DOHH2 (cell line): Measurements from ENCODE around the gene GDNF.

Source experiments
- H3F3A ChIP-seq: fragments of 200-600 bp; sonication (generic), shearing (Covaris generic); 2 replicates; pipeline ENCODE4 v1.6.0; 2016; ENCODE audit warnings: antibody characterized with exemption, mild to moderate bottlenecking; ENCODE audit not compliant: control insufficient read depth, insufficient read depth
- H3K27ac ChIP-seq: fragments of 200-600 bp; sonication (generic); 2 replicates; pipeline ENCODE4 v1.5.1; 2014; ENCODE audit warnings: low read depth, mild to moderate bottlenecking, low read length, moderate library complexity
- H3K27me3 ChIP-seq: fragments of 200-600 bp; sonication (generic); 2 replicates; pipeline ENCODE4 v1.6.1; 2014; ENCODE audit warnings: mild to moderate bottlenecking, low read length, mixed read lengths; ENCODE audit not compliant: control insufficient read depth
- H3K36me3 ChIP-seq: fragments of 200-600 bp; sonication (generic); 2 replicates; pipeline ENCODE4 v1.6.1; 2014; ENCODE audit warnings: mild to moderate bottlenecking, low read length, moderate library complexity, mixed read lengths; ENCODE audit not compliant: control insufficient read depth
- H3K4me1 ChIP-seq: fragments of 200-600 bp; sonication (generic); 2 replicates; pipeline ENCODE4 v1.6.1; 2014; ENCODE audit warnings: mild to moderate bottlenecking, low read length, mixed read lengths; ENCODE audit not compliant: control insufficient read depth
- H3K4me2 ChIP-seq: fragments of 200-600 bp; sonication (generic); 2 replicates; pipeline ENCODE4 v1.6.0; 2014; ENCODE audit warnings: mild to moderate bottlenecking, low read length, moderate library complexity
- H3K4me3 ChIP-seq: fragments of 200-600 bp; sonication (generic); 2 replicates; pipeline ENCODE4 v1.5.1; 2014; ENCODE audit warnings: mild to moderate bottlenecking, low read length, mixed read lengths
- H3K79me2 ChIP-seq: fragments of 200-600 bp; sonication (generic); 2 replicates; pipeline ENCODE4 v1.6.1; 2014; ENCODE audit warnings: mild to moderate bottlenecking, low read length, mixed read lengths; ENCODE audit not compliant: control insufficient read depth
- H3K9me2 ChIP-seq: fragments of 200-600 bp; sonication (generic); replicated peaks from 2 replicates; pipeline ENCODE4 v1.6.1; 2014; ENCODE audit warnings: mild to moderate bottlenecking, low read length, mixed read lengths; ENCODE audit not compliant: control insufficient read depth
- H3K9me3 ChIP-seq: fragments of 200-600 bp; sonication (generic); 2 replicates; pipeline ENCODE4 v1.6.1; 2014; ENCODE audit warnings: antibody characterized with exemption, low read length, mixed read lengths; ENCODE audit not compliant: control insufficient read depth, insufficient read depth
- H4K20me1 ChIP-seq: fragments of 200-600 bp; sonication (generic); 2 replicates; pipeline ENCODE4 v1.6.0; 2014; ENCODE audit warnings: low read depth, mild to moderate bottlenecking, antibody characterized with exemption, low read length, moderate library complexity; ENCODE audit not compliant: control insufficient read depth, insufficient read depth
- EZH2phosphoT487 ChIP-seq: fragments of 200-600 bp; sonication (generic); IDR thresholded peaks from 2 replicates; pipeline ENCODE4 v1.6.1; 2017; ENCODE audit warnings: borderline replicate concordance, mild to moderate bottlenecking, antibody characterized with exemption, low read length, moderate library complexity, mixed read lengths
- TF ChIP-seq, protein P1 (sequence below): fragments of 200-600 bp; sonication (generic); IDR thresholded peaks from one replicate; pipeline ENCODE4 v1.5.1; 2014; ENCODE audit warnings: antibody characterized with exemption, mild to moderate bottlenecking, low read depth, low read length; ENCODE audit not compliant: poor library complexity, severe bottlenecking

GDNF gene

GRCh38 chr5:37823433-37824152, 16.2 kb downstream of the GDNF start:
- H3K27ac ChIP-seq: no peak overlapping the region
- H3K36me3 ChIP-seq: no peaks in the 10 kb centered on the region
- H3K9me3 ChIP-seq: no peaks in the 10 kb centered on the region
- no peak overlapping the region for H3K4me3 ChIP-seq
- no peaks in the 10 kb centered on the region for H4K20me1 ChIP-seq
- no peaks in the 10 kb centered on the region for H3F3A ChIP-seq
- no peaks in the 10 kb centered on the region for H3K4me1 ChIP-seq
- TF ChIP-seq, protein P1, sequence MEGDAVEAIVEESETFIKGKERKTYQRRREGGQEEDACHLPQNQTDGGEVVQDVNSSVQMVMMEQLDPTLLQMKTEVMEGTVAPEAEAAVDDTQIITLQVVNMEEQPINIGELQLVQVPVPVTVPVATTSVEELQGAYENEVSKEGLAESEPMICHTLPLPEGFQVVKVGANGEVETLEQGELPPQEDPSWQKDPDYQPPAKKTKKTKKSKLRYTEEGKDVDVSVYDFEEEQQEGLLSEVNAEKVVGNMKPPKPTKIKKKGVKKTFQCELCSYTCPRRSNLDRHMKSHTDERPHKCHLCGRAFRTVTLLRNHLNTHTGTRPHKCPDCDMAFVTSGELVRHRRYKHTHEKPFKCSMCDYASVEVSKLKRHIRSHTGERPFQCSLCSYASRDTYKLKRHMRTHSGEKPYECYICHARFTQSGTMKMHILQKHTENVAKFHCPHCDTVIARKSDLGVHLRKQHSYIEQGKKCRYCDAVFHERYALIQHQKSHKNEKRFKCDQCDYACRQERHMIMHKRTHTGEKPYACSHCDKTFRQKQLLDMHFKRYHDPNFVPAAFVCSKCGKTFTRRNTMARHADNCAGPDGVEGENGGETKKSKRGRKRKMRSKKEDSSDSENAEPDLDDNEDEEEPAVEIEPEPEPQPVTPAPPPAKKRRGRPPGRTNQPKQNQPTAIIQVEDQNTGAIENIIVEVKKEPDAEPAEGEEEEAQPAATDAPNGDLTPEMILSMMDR: no peak
- TF ChIP-seq EZH2phosphoT487: no peak
- H3K4me2 ChIP-seq: no peak overlapping the region
- H3K79me2 ChIP-seq: no peaks in the 10 kb centered on the region
- no peaks in the 10 kb centered on the region for H3K9me2 ChIP-seq
- H3K27me3 ChIP-seq: no peaks in the 10 kb centered on the region

GRCh38 chr5:37816883-37817282, 23.0 kb downstream of the GDNF start:
- Histone ChIP-seq H3K4me3 (no peak overlapping the region), H3K27ac (no peak overlapping the region), H3F3A (no peaks in the 10 kb centered on the region), H3K79me2 (no peaks in the 10 kb centered on the region), H3K9me3 (no peaks in the 10 kb centered on the region), H3K27me3 (no peaks in the 10 kb centered on the region), H3K4me2 (no peak overlapping the region), H3K36me3 (no peaks in the 10 kb centered on the region), H4K20me1 (no peaks in the 10 kb centered on the region), H3K9me2 (no peaks in the 10 kb centered on the region), H3K4me1 (no peaks in the 10 kb centered on the region)
- TF ChIP-seq, protein P1: no peak
- TF ChIP-seq EZH2phosphoT487: no peak

DNA sequence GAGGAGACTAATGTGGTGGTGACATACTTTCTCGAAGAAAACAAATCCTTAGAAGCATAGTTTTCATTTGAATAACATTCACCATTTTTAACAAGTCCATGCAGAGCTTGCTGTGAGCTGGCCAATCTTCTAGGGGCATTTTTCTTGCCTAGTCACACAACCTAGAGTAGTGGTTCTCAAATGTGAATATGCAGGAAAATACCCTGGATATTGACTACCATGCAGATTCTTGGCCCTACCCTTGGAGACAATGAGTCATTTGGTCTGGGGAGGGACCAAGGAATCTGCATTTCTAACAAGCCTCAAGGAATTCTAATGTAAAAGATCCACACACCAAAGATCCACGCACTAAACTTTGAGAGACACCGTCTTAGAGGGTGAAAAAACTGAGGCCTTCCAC, 23.5 kb downstream of the GDNF start:
- Histone ChIP-seq H3K4me3 (no peak overlapping the region), H3K27me3 (no peaks in the 10 kb centered on the region), H3K9me2 (no peaks in the 10 kb centered on the region), H3K9me3 (no peaks in the 10 kb centered on the region), H3K27ac (no peak overlapping the region), H3F3A (no peaks in the 10 kb centered on the region), H3K4me2 (no peak overlapping the region), H3K79me2 (no peaks in the 10 kb centered on the region), H3K4me1 (no peaks in the 10 kb centered on the region), H3K36me3 (no peaks in the 10 kb centered on the region), H4K20me1 (no peaks in the 10 kb centered on the region)
- TF ChIP-seq EZH2phosphoT487: no peak
- TF ChIP-seq, protein P1: no peak
